H9 (cell line): ENCODE results near the gene GJB4. TPM values are rescaled to one million over a fixed set of nuclear protein-coding genes. Genes with fewer than 3 reads are reported as not detected.

Experiments
- DNase-seq: peaks from one replicate; pipeline ENCODE4 v3.0.0-alpha.2; 2017
- H2AFZ ChIP-seq: one replicate; pipeline ENCODE4 v1.6.1; 2013; ENCODE audit warnings: mild to moderate bottlenecking, low read length, control low read depth, moderate library complexity
- H2AK5ac ChIP-seq: 2 replicates; pipeline ENCODE4 v1.6.1; 2013; ENCODE audit warnings: low read length, control low read depth, mixed read lengths; ENCODE audit not compliant: insufficient read length
- H2BK120ac ChIP-seq: one replicate; pipeline ENCODE4 v1.6.1; 2013; ENCODE audit warnings: low read depth, mild to moderate bottlenecking, low read length, control low read depth, inconsistent platforms; ENCODE audit not compliant: poor library complexity, severe bottlenecking
- H2BK12ac ChIP-seq: 2 replicates; pipeline ENCODE4 v1.6.1; 2013; ENCODE audit warnings: low read length, control low read depth, mixed read lengths, low read depth; ENCODE audit not compliant: insufficient read length
- H2BK15ac ChIP-seq: 2 replicates; pipeline ENCODE4 v1.6.1; 2013; ENCODE audit warnings: low read depth, low read length, control low read depth
- H2BK20ac ChIP-seq: one replicate; pipeline ENCODE4 v1.6.1; 2013; ENCODE audit warnings: low read depth, mild to moderate bottlenecking, low read length, control low read depth, inconsistent platforms; ENCODE audit not compliant: poor library complexity, severe bottlenecking
- H2BK5ac ChIP-seq: 2 replicates; pipeline ENCODE4 v1.6.1; 2013; ENCODE audit warnings: low read length, control low read depth, mixed read lengths; ENCODE audit not compliant: insufficient read length
- H3K14ac ChIP-seq: 2 replicates; pipeline ENCODE4 v1.6.1; 2013; ENCODE audit warnings: low read length, control low read depth; ENCODE audit not compliant: insufficient read depth
- H3K18ac ChIP-seq: 2 replicates; pipeline ENCODE4 v1.6.1; 2013; ENCODE audit warnings: low read depth, mild to moderate bottlenecking, mixed read lengths, low read length, control low read depth; ENCODE audit not compliant: insufficient read length
- H3K23ac ChIP-seq: 2 replicates; pipeline ENCODE4 v1.6.1; 2013; ENCODE audit warnings: low read length, control low read depth, mixed read lengths, low read depth; ENCODE audit not compliant: insufficient read length
- H3K23me2 ChIP-seq: 2 replicates; pipeline ENCODE4 v1.6.1; 2013; ENCODE audit warnings: low read depth, mild to moderate bottlenecking, mixed read lengths, low read length, control low read depth; ENCODE audit not compliant: insufficient read length, poor library complexity, severe bottlenecking
- H3K27ac ChIP-seq: 2 replicates; pipeline ENCODE4 v1.5.1; 2013; ENCODE audit warnings: low read length, control low read depth, mixed read lengths, low read depth; ENCODE audit not compliant: insufficient read length
- H3K27me3 ChIP-seq: 2 replicates; pipeline ENCODE4 v1.6.1; 2013; ENCODE audit warnings: low read length, control low read depth, inconsistent platforms; ENCODE audit not compliant: insufficient read depth
- H3K4ac ChIP-seq: 2 replicates; pipeline ENCODE4 v1.6.1; 2013; ENCODE audit warnings: low read depth, mild to moderate bottlenecking, control low read depth, inconsistent platforms, low read length, moderate library complexity
- H3K4me1 ChIP-seq: 2 replicates; pipeline ENCODE4 v1.6.1; 2013; ENCODE audit warnings: low read length, control low read depth, inconsistent platforms; ENCODE audit not compliant: insufficient read depth
- H3K4me2 ChIP-seq: 2 replicates; pipeline ENCODE4 v1.6.1; 2013; ENCODE audit warnings: low read length, control low read depth, mixed read lengths; ENCODE audit not compliant: insufficient read length, insufficient read depth
- H3K56ac ChIP-seq: 2 replicates; pipeline ENCODE4 v1.6.1; 2013; ENCODE audit warnings: low read depth, mild to moderate bottlenecking, mixed read lengths, low read length, control low read depth; ENCODE audit not compliant: insufficient read length
- H3K79me1 ChIP-seq: 2 replicates; pipeline ENCODE4 v1.6.1; 2013; ENCODE audit warnings: low read depth, mild to moderate bottlenecking, moderate library complexity, low read length, control low read depth, inconsistent platforms; ENCODE audit not compliant: insufficient read depth, poor library complexity, severe bottlenecking
- H3K79me2 ChIP-seq: 2 replicates; pipeline ENCODE4 v1.6.1; 2013; ENCODE audit warnings: low read length, control low read depth, inconsistent platforms; ENCODE audit not compliant: insufficient read depth
- H3K9ac ChIP-seq: 2 replicates; pipeline ENCODE4 v1.6.1; 2013; ENCODE audit warnings: low read length, control low read depth, mixed read lengths; ENCODE audit not compliant: insufficient read length; ENCODE audit errors: extremely low read depth
- H3K9me3 ChIP-seq: one replicate; pipeline ENCODE4 v1.6.1; 2013; ENCODE audit warnings: low read depth, low read length, inconsistent platforms; ENCODE audit not compliant: control insufficient read depth
- H3T11ph ChIP-seq: one replicate; pipeline ENCODE4 v1.6.1; 2013; ENCODE audit warnings: mild to moderate bottlenecking, low read length, control low read depth, inconsistent platforms
- H4K20me1 ChIP-seq: one replicate; pipeline ENCODE4 v1.6.1; 2013; ENCODE audit not compliant: control insufficient read depth, insufficient read length, insufficient read depth
- H4K5ac ChIP-seq: 2 replicates; pipeline ENCODE4 v1.6.1; 2013; ENCODE audit warnings: low read depth, mild to moderate bottlenecking, mixed read lengths, low read length, control low read depth; ENCODE audit not compliant: insufficient read length
- H4K8ac ChIP-seq: replicated peaks from 2 replicates; pipeline ENCODE4 v1.6.1; 2013; ENCODE audit warnings: low read length, control low read depth, mixed read lengths, low read depth; ENCODE audit not compliant: insufficient read length
- H4K91ac ChIP-seq: 2 replicates; pipeline ENCODE4 v1.6.1; 2013; ENCODE audit warnings: low read depth, mild to moderate bottlenecking, moderate library complexity, mixed read lengths, low read length, control low read depth; ENCODE audit not compliant: insufficient read length
- H3K27ac Mint-ChIP-seq, 3 experiments: 2 replicates in 2 of 3; 3 replicates in 1 of 3; pipeline ENCODE4 v1.8.0; 2020 to 2021; ENCODE audit warnings: mixed read lengths in 3 of 3, mild to moderate bottlenecking in 1 of 3, moderate library complexity in 1 of 3
- H3K27me3 Mint-ChIP-seq: 2 replicates; pipeline ENCODE4 v1.8.0; 2021; ENCODE audit warnings: low read depth, mild to moderate bottlenecking, moderate library complexity, mixed read lengths
- H3K36me3 Mint-ChIP-seq, 3 experiments: 2 replicates in 2 of 3; 3 replicates in 1 of 3; pipeline ENCODE4 v1.8.0; 2020 to 2021; ENCODE audit warnings: low read depth in 3 of 3, mixed read lengths in 3 of 3; ENCODE audit not compliant: insufficient read depth in 1 of 3
- H3K4me1 Mint-ChIP-seq, 2 experiments: 2 replicates each; pipeline ENCODE4 v1.8.0; 2020; ENCODE audit warnings: mixed read lengths in 2 of 2
- H3K4me3 Mint-ChIP-seq, 2 experiments: 2 replicates in 1 of 2; 3 replicates in 1 of 2; pipeline ENCODE4 v1.8.0; 2020 to 2021; ENCODE audit warnings: mild to moderate bottlenecking in 2 of 2, mixed read lengths in 2 of 2, moderate library complexity in 1 of 2
- H3K9me3 Mint-ChIP-seq, 2 experiments: 2 replicates in 1 of 2; 3 replicates in 1 of 2; pipeline ENCODE4 v1.8.0; 2020; ENCODE audit warnings: mild to moderate bottlenecking in 2 of 2, mixed read lengths in 2 of 2, moderate library complexity in 1 of 2
- CTCF ChIP-seq: fragments of 200-600 bp; sonication (generic); conservative IDR thresholded peaks from 3 replicates; pipeline ENCODE4 v1.8.0; 2021; ENCODE audit warnings: antibody characterized with exemption, mild to moderate bottlenecking
- WGBS: extraction: QIAGEN DNeasy Blood & Tissue Kit; methylation state at CpG from one replicate; pipeline ENCODE4 v1.1.7; 2013; ENCODE audit warnings: missing lambda C conversion rate, low lambda C conversion rate, mixed read lengths; ENCODE audit not compliant: insufficient read length; ENCODE audit errors: extremely low coverage; 5-methylcytosine and 5-hydroxymethylcytosine counted together
- total RNA-seq: library from RNA; stranded (reverse); gene quantifications from 2 replicates; pipeline ENCODE4 v1.2.1, GENCODE V29; 2021

Gene GJB4
- total RNA-seq, 1 experiment from 2014 or later, result not detected

- H3T11ph ChIP-seq, result no peak overlapping the region
- no peak overlapping the region for H3K4ac ChIP-seq
- no peaks in the 10 kb centered on the region for H3K36me3 Mint-ChIP-seq
- no peak overlapping the region for H3K4me3 Mint-ChIP-seq
- no peak overlapping the region for H3K27ac Mint-ChIP-seq
- no peak overlapping the region for H2BK20ac ChIP-seq
- peaks cover 4% of the 10 kb centered on the region; the same call in 1 of the 2 replicates for H3K27me3 ChIP-seq
- H3K9me3 Mint-ChIP-seq, result no peaks in the 10 kb centered on the region
- H3K14ac ChIP-seq, result no peak overlapping the region
- no peak overlapping the region for H3K56ac ChIP-seq
- no peak overlapping the region for H2AK5ac ChIP-seq
- no peak overlapping the region for H3K4me2 ChIP-seq
- H3K4me1 ChIP-seq, result no peaks in the 10 kb centered on the region
- H2BK5ac ChIP-seq, result no peak overlapping the region
- H4K91ac ChIP-seq, result no peak overlapping the region
- no CpG with 5 or more reads among the region's 5 CpGs for WGBS
- H3K79me2 ChIP-seq, result no peaks in the 10 kb centered on the region
- no peak overlapping the region for H3K9ac ChIP-seq
- no peak for TF ChIP-seq CTCF
- no peak overlapping the region for H2BK15ac ChIP-seq
- DNase-seq, result no peak
- no peak overlapping the region for H3K27ac ChIP-seq
- H3K9me3 ChIP-seq, result no peaks in the 10 kb centered on the region
- H2BK120ac ChIP-seq, result no peak overlapping the region
- H4K5ac ChIP-seq, result no peak overlapping the region
- no peak overlapping the region for H2BK12ac ChIP-seq
- peaks cover 7 to 9% of the 10 kb centered on the region in 2 experiments for H3K4me1 Mint-ChIP-seq
- no peaks in the 10 kb centered on the region for H3K79me1 ChIP-seq
- H3K27me3 Mint-ChIP-seq, result peaks cover 42% of the 10 kb centered on the region
- H4K20me1 ChIP-seq, result no peaks in the 10 kb centered on the region
- H4K8ac ChIP-seq, result no peak overlapping the region
- no peak overlapping the region for H2AFZ ChIP-seq
- no peak overlapping the region for H3K23ac ChIP-seq
- peaks cover 13% of the 10 kb centered on the region for H3K23me2 ChIP-seq
- H3K18ac ChIP-seq, result no peak overlapping the region
These were observed 19.5 kb downstream of the GJB4 start for GRCh38 chr1:34779005-34779404.
